T-cell (primary cell): ENCODE results near the gene AKNAD1. TPM values are rescaled to one million over a fixed set of nuclear protein-coding genes. Genes with fewer than 3 reads are reported as not detected.

Experiments used
- ATAC-seq, 4 experiments: fragments of 200-7000 bp in 3 of 4; fragments of 150-1000 bp in 1 of 4; cut with Tn5 transposase; replicated peaks in 1 of 4; 1 replicate in 3 of 4; 2 replicates in 1 of 4; pipeline ENCODE4 v1.10.0; 2021; ENCODE audit warnings: moderate library complexity in 3 of 4, mild to moderate bottlenecking in 2 of 4, moderate number of reproducible peaks in 1 of 4
- CTCF ChIA-PET, 2 donors: fragments of 300-600 bp; sonication (Branson Sonifier 250); formaldehyde crosslinking; loops; one replicate each; lab custom pipeline; 2022; ENCODE audit warnings: antibody characterized with exemption in 2 of 2; lab: Charles Lee
- POLR2A ChIA-PET, 2 donors: fragments of 300-600 bp; sonication (Branson Sonifier 250); formaldehyde crosslinking; loops; one replicate each; lab custom pipeline; 2022; ENCODE audit warnings: antibody characterized with exemption in 2 of 2; lab: Charles Lee
- DNase-seq, 35 experiments: peaks; one replicate each; pipeline versions ENCODE4 v3.0.0 to v3.0.0-alpha.2; 2013 to 2023
- H3K27ac ChIP-seq: one replicate; pipeline ENCODE4 v1.5.1; 2013; ENCODE audit warnings: low read length
- H3K27me3 ChIP-seq, 2 experiments: replicated peaks in 1 of 2; 1 replicate in 1 of 2; 2 replicates in 1 of 2; pipeline versions ENCODE4 v1.6.1 to v1.7.0; 2013; ENCODE audit warnings: low read length in 1 of 2, mixed read lengths in 1 of 2; ENCODE audit not compliant: control insufficient read depth in 2 of 2, insufficient read depth in 2 of 2; ENCODE audit errors: extremely low read depth in 1 of 2
- H3K36me3 ChIP-seq, 2 donors: 1 replicate in 1 of 2; 2 replicates in 1 of 2; pipeline versions ENCODE4 v1.6.1 to v1.7.0; 2013; ENCODE audit warnings: low read length in 1 of 2; ENCODE audit not compliant: control insufficient read depth in 2 of 2, insufficient read depth in 1 of 2; ENCODE audit errors: extremely low read depth in 1 of 2
- H3K4me1 ChIP-seq, 2 experiments: 1 replicate in 1 of 2; 2 replicates in 1 of 2; pipeline versions ENCODE4 v1.6.1 to v1.7.0; 2013; ENCODE audit warnings: low read length in 2 of 2, mixed read lengths in 1 of 2; ENCODE audit not compliant: insufficient read depth in 2 of 2, control insufficient read depth in 1 of 2; ENCODE audit errors: extremely low read depth in 1 of 2
- H3K4me3 ChIP-seq, 2 donors: 1 replicate in 1 of 2; 2 replicates in 1 of 2; pipeline versions ENCODE4 v1.5.1 to v1.7.0; 2013; ENCODE audit warnings: mild to moderate bottlenecking in 2 of 2, low read length in 1 of 2, moderate library complexity in 1 of 2; ENCODE audit not compliant: control insufficient read depth in 1 of 2; ENCODE audit errors: extremely low read depth in 1 of 2
- H3K9me3 ChIP-seq: 2 replicates; pipeline ENCODE4 v1.7.0; 2013
- H3K27ac Mint-ChIP-seq, 2 donors: one replicate each; pipeline ENCODE4 v1.8.0; 2020 to 2021; ENCODE audit warnings: mild to moderate bottlenecking in 2 of 2, mixed read lengths in 2 of 2
- H3K27me3 Mint-ChIP-seq, 2 donors: one replicate each; pipeline ENCODE4 v1.8.0; 2021 to 2022; ENCODE audit warnings: mixed read lengths in 2 of 2
- H3K36me3 Mint-ChIP-seq: one replicate; pipeline ENCODE4 v1.8.0; 2021; ENCODE audit warnings: mixed read lengths
- H3K4me1 Mint-ChIP-seq, 3 donors: one replicate each; pipeline ENCODE4 v1.8.0; 2020 to 2022; ENCODE audit warnings: mixed read lengths in 3 of 3, mild to moderate bottlenecking in 1 of 3
- H3K4me3 Mint-ChIP-seq, 3 donors: one replicate each; pipeline ENCODE4 v1.8.0; 2020 to 2022; ENCODE audit warnings: mild to moderate bottlenecking in 3 of 3, mixed read lengths in 3 of 3, moderate library complexity in 3 of 3
- H3K9me3 Mint-ChIP-seq, 3 donors: one replicate each; pipeline ENCODE4 v1.8.0; 2020 to 2022; ENCODE audit warnings: mixed read lengths in 3 of 3
- WGBS: methylation state at CpG from one replicate; pipeline ENCODE4 v1.1.5; 2013; ENCODE audit warnings: missing lambda C conversion rate; ENCODE audit not compliant: insufficient coverage; 5-methylcytosine and 5-hydroxymethylcytosine counted together
- total RNA-seq, 35 experiments: library from RNA in 6 of 35; stranded (reverse) in 6 of 35; fragments of 120-200 nt in 1 of 35; gene quantifications; one replicate each; pipeline versions ENCODE4 v1.2.1 to v1.2.4 and lab custom pipeline; 2013 to 2026

Gene AKNAD1
- total RNA-seq, 5 donors from 2014 or later (not counting 1 experiment from before 2014, with no cell fraction given) = not detected

GRCh38 chr1:108881369-108881768 lies 24.5 kb upstream of the AKNAD1 start:
- WGBS = no CpG with 5 or more reads among the region's 1 CpG
- DNase-seq = no peak
- H3K27ac ChIP-seq = no peak overlapping the region
- Mint-ChIP-seq H3K4me3 (no peak overlapping the region), H3K27ac (no peak overlapping the region), H3K36me3 (no peaks in the 10 kb centered on the region), H3K9me3 (no peaks in the 10 kb centered on the region), H3K27me3 (peaks cover 0 to 2% of the 10 kb centered on the region in 2 donors), H3K4me1 (peaks cover 8 to 15% (median 9%) of the 10 kb centered on the region in 3 donors)
- ATAC-seq = no peak
- no peak overlapping the region for H3K4me3 ChIP-seq
- H3K36me3 ChIP-seq = no peaks in the 10 kb centered on the region
- H3K4me1 ChIP-seq = peaks cover 3 to 14% of the 10 kb centered on the region in 2 experiments
- ChIA-PET CTCF (no interaction called here), POLR2A (interaction anchor here in 1 of 2 donors (0.7 kb wide), 1 partner anchor 117 kb away, joined by 3 read pairs; no protein-coding TSS in a partner anchor)
- H3K9me3 ChIP-seq = no peaks in the 10 kb centered on the region
- peaks cover 0 to 3% of the 10 kb centered on the region in 2 experiments for H3K27me3 ChIP-seq

- Histone ChIP-seq H3K36me3 (no peaks in the 10 kb centered on the region), H3K27me3 (peaks cover 0 to 7% of the 10 kb centered on the region in 2 experiments), H3K4me1 (peaks cover 3 to 18% of the 10 kb centered on the region in 2 experiments), H3K27ac (no peak overlapping the region), H3K4me3 (no peak overlapping the region), H3K9me3 (no peaks in the 10 kb centered on the region)
- H3K36me3 Mint-ChIP-seq = no peaks in the 10 kb centered on the region
- 100% methylated on average over 3 of the region's 3 CpGs for whole genome bisulfite sequencing
- H3K9me3 Mint-ChIP-seq = no peaks in the 10 kb centered on the region
- POLR2A ChIA-PET = interaction anchor here (0.6 to 0.7 kb wide), 4 partner anchors 17 to 117 kb away, joined by 3 to 6 read pairs (median 4); no protein-coding TSS in a partner anchor
- no peak overlapping the region for H3K4me3 Mint-ChIP-seq
- H3K27me3 Mint-ChIP-seq = peaks cover 0 to 2% of the 10 kb centered on the region in 2 donors
- CTCF ChIA-PET = interaction anchor here in 1 of 2 donors (0.6 kb wide), 1 partner anchor 20 kb away, joined by 3 read pairs; no protein-coding TSS in a partner anchor
- no peak for ATAC-seq
- DNase-seq = no peak
- H3K4me1 Mint-ChIP-seq = peaks cover 8 to 18% (median 9%) of the 10 kb centered on the region in 3 donors
- H3K27ac Mint-ChIP-seq = no peak overlapping the region
Observed at GRCh38 chr1:108880850-108881249, 24.0 kb upstream of the AKNAD1 start.

- H3K27ac Mint-ChIP-seq = no peak overlapping the region
- Histone ChIP-seq H3K9me3 (no peaks in the 10 kb centered on the region), H3K4me1 (peaks cover 3 to 18% of the 10 kb centered on the region in 2 experiments), H3K4me3 (no peak overlapping the region), H3K27ac (no peak overlapping the region), H3K27me3 (peaks cover 0 to 9% of the 10 kb centered on the region in 2 experiments), H3K36me3 (no peaks in the 10 kb centered on the region)
- DNase-seq (no peak), ATAC-seq (no peak)
- H3K4me1 Mint-ChIP-seq = peaks cover 8 to 18% (median 9%) of the 10 kb centered on the region in 3 donors
- no peaks in the 10 kb centered on the region for H3K36me3 Mint-ChIP-seq
- H3K27me3 Mint-ChIP-seq = peaks cover 0 to 2% of the 10 kb centered on the region in 2 donors
- no CpG with 5 or more reads among the region's 3 CpGs for WGBS
- POLR2A ChIA-PET = interaction anchor here in 1 of 2 donors (0.5 to 0.6 kb wide), 2 partner anchors 180 to 879 kb away, joined by 3 to 4 read pairs; no protein-coding TSS in a partner anchor
- CTCF ChIA-PET = interaction anchor here (0.5 to 1.0 kb wide), 2 partner anchors 187 to 523 kb away, joined by 3 read pairs; partner anchors contain the start of gene PRPF38B (in 1 of the 2)
- H3K4me3 Mint-ChIP-seq = no peak overlapping the region
- H3K9me3 Mint-ChIP-seq = no peaks in the 10 kb centered on the region
Observed at GRCh38 chr1:108878678-108879077, 21.8 kb upstream of the AKNAD1 start.

GRCh38 chr1:108878160-108878469 lies 21.2 kb upstream of the AKNAD1 start:
- H3K9me3 ChIP-seq = no peaks in the 10 kb centered on the region
- no peaks in the 10 kb centered on the region for H3K36me3 ChIP-seq
- ChIA-PET CTCF (interaction anchor here (0.5 to 1.0 kb wide), 3 partner anchors 184 to 524 kb away, joined by 3 read pairs; partner anchors contain the start of gene PRPF38B (in 1 of the 2)), POLR2A (interaction anchor here in 1 of 2 donors (0.5 to 0.8 kb wide), 3 partner anchors 18 to 879 kb away, joined by 3 to 4 read pairs (median 3); no protein-coding TSS in a partner anchor)
- DNase-seq (no peak), ATAC-seq (no peak)
- Mint-ChIP-seq H3K27me3 (peaks cover 0 to 2% of the 10 kb centered on the region in 2 donors), H3K4me3 (peak overlapping the region; percentile 89 to 93 (median 92)), H3K27ac (no peak overlapping the region), H3K4me1 (peaks cover 8 to 18% (median 9%) of the 10 kb centered on the region in 3 donors), H3K9me3 (no peaks in the 10 kb centered on the region), H3K36me3 (no peaks in the 10 kb centered on the region)
- WGBS = no CpG with 5 or more reads among the region's 4 CpGs
- H3K27me3 ChIP-seq = peaks cover 0 to 9% of the 10 kb centered on the region in 2 experiments
- H3K27ac ChIP-seq = no peak overlapping the region
- H3K4me1 ChIP-seq = peaks cover 3 to 18% of the 10 kb centered on the region in 2 experiments
- H3K4me3 ChIP-seq = no peak overlapping the region

- Mint-ChIP-seq H3K4me1 (peaks cover 8 to 18% (median 9%) of the 10 kb centered on the region in 3 donors), H3K36me3 (no peaks in the 10 kb centered on the region), H3K27me3 (peaks cover 0 to 2% of the 10 kb centered on the region in 2 donors), H3K9me3 (no peaks in the 10 kb centered on the region), H3K27ac (peak overlapping the region in 1 of 2 donors; percentile 58), H3K4me3 (peak overlapping the region; percentile 89 to 93 (median 92))
- POLR2A ChIA-PET = interaction anchor here in 1 of 2 donors (0.8 kb wide), 1 partner anchor 19 kb away, joined by 3 read pairs; no protein-coding TSS in a partner anchor
- Histone ChIP-seq H3K4me1 (peaks cover 3 to 18% of the 10 kb centered on the region in 2 experiments), H3K27me3 (peaks cover 0 to 9% of the 10 kb centered on the region in 2 experiments), H3K4me3 (peak overlapping the region; percentile 73 to 79), H3K9me3 (no peaks in the 10 kb centered on the region), H3K36me3 (no peaks in the 10 kb centered on the region), H3K27ac (peak overlapping the region; percentile 33)
- WGBS = 40% methylated on average over 6 of the region's 30 CpGs
- CTCF ChIA-PET = interaction anchor here (0.5 to 1.0 kb wide), 4 partner anchors 19 to 524 kb away, joined by 3 read pairs; partner anchors contain the start of gene PRPF38B (in 1 of the 2)
- ATAC-seq (peak in 1 of 4 experiments; percentile 6), DNase-seq (no peak)
Observed at GRCh38 chr1:108877348-108878159, 20.7 kb upstream of the AKNAD1 start.
